GM23248 (cell line): Measurements from ENCODE around the gene CSTF2T. TPM values are rescaled to one million over a fixed set of nuclear protein-coding genes. Genes with fewer than 3 reads are reported as not detected.
A peak's percentile ranks its signal among the peaks of the same experiment; 100 is the strongest.

Experiments
- DNase-seq: peaks from one replicate; pipeline ENCODE4 v3.0.0-alpha.2; 2015
- H2AFZ ChIP-seq: fragments of 200-600 bp; sonication (generic); 2 replicates; pipeline ENCODE4 v1.6.1; 2016; ENCODE audit warnings: antibody characterized with exemption
- H3F3A ChIP-seq: fragments of 200-600 bp; sonication (generic); 2 replicates; pipeline ENCODE4 v1.6.1; 2016; ENCODE audit warnings: mild to moderate bottlenecking, antibody characterized with exemption, mixed run types; ENCODE audit not compliant: insufficient read depth
- H3K27ac ChIP-seq: fragments of 200-600 bp; sonication (generic); 2 replicates; pipeline ENCODE4 v1.5.1; 2016; ENCODE audit warnings: mild to moderate bottlenecking
- H3K27me3 ChIP-seq: fragments of 200-600 bp; sonication (generic); replicated peaks from 2 replicates; pipeline ENCODE4 v1.6.1; 2016; ENCODE audit warnings: mild to moderate bottlenecking; ENCODE audit not compliant: insufficient read depth
- H3K36me3 ChIP-seq: fragments of 200-600 bp; sonication (generic); 2 replicates; pipeline ENCODE4 v1.6.1; 2016; ENCODE audit warnings: low read depth, mild to moderate bottlenecking
- H3K4me1 ChIP-seq: fragments of 200-600 bp; sonication (generic); 2 replicates; pipeline ENCODE4 v1.6.1; 2016; ENCODE audit warnings: mild to moderate bottlenecking; ENCODE audit not compliant: insufficient read depth
- H3K4me2 ChIP-seq: fragments of 200-600 bp; sonication (generic); one replicate; pipeline ENCODE4 v1.6.1; 2016; ENCODE audit warnings: mild to moderate bottlenecking; ENCODE audit not compliant: unreplicated experiment
- H3K4me3 ChIP-seq: fragments of 200-600 bp; sonication (generic); 2 replicates; pipeline ENCODE4 v1.5.1; 2016; ENCODE audit warnings: mild to moderate bottlenecking
- H3K79me2 ChIP-seq: fragments of 200-600 bp; sonication (generic); 2 replicates; pipeline ENCODE4 v1.6.1; 2016; ENCODE audit warnings: mild to moderate bottlenecking; ENCODE audit not compliant: insufficient read depth
- H3K9ac ChIP-seq: fragments of 200-600 bp; sonication (generic); 2 replicates; pipeline ENCODE4 v1.6.1; 2016; ENCODE audit warnings: mild to moderate bottlenecking
- H3K9me2 ChIP-seq: fragments of 200-600 bp; sonication (generic); 2 replicates; pipeline ENCODE4 v1.6.1; 2016; ENCODE audit warnings: mixed run types, mild to moderate bottlenecking, moderate library complexity; ENCODE audit not compliant: insufficient read depth
- H3K9me3 ChIP-seq: fragments of 200-600 bp; sonication (generic); one replicate; pipeline ENCODE4 v1.6.1; 2017; ENCODE audit warnings: low read depth
- H4K20me1 ChIP-seq: fragments of 200-600 bp; sonication (generic); 2 replicates; pipeline ENCODE4 v1.6.0; 2016; ENCODE audit not compliant: insufficient read depth
- EZH2 ChIP-seq: fragments of 200-600 bp; sonication (generic); IDR thresholded peaks from 2 replicates; pipeline ENCODE4 v1.6.1; 2018; ENCODE audit warnings: antibody characterized with exemption, mild to moderate bottlenecking; ENCODE audit not compliant: insufficient read depth, poor library complexity, severe bottlenecking
- EZH2phosphoT487 ChIP-seq: fragments of 200-600 bp; sonication (generic); IDR thresholded peaks from 2 replicates; pipeline ENCODE4 v1.6.1; 2018; ENCODE audit warnings: antibody characterized with exemption, moderate library complexity, mild to moderate bottlenecking, low read depth; ENCODE audit not compliant: insufficient read depth
- whole genome bisulfite sequencing, 2 experiments: methylation state at CpG; one replicate each; pipeline ENCODE4 v1.1.6; 2015 to 2017; ENCODE audit warnings: low lambda C conversion rate in 2 of 2, low coverage in 1 of 2; ENCODE audit errors: missing lambda C conversion rate in 2 of 2; 5-methylcytosine and 5-hydroxymethylcytosine counted together
- in situ Hi-C: fragments of 300-500 bp; cut with MboI; formaldehyde crosslinking; loops from 2 replicates; pipeline ENCODE4 v1.15.0; 2020
- polyA plus RNA-seq: library from polyadenylated mRNA; unstranded; fragments of >200 nt; fragmentation: Nextera tagmentation; extraction: Ambion mirVana; gene quantifications from 2 replicates; pipeline ENCODE4 v1.2.1, GENCODE V29; 2016
- total RNA-seq: library from RNA; depleted of rRNA; stranded (reverse); fragments of >200 nt; shearing (Covaris generic); gene quantifications from 2 replicates; pipeline ENCODE4 v1.2.3, GENCODE V29; 2014

Gene CSTF2T
- total and polyA plus RNA-seq, 2 experiments from 2014 or later = 7.9 to 16.9 TPM

DNA sequence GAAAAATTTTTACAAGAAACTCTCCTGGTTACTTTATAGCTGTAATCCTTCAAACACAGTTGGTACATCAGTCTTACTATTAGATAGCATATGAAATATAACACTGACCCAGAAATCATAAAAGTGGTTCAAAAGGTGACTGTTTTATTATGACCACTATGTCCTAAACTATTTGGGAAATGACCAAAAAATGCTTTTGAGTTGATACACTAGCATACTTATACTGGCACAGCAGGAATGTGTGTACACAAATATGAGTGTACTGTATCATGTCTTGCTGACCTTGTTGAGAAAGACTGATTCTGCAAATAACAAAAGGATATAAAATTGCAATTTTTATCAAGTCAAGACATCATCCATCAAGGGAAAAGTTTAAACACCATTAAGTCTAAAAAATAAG is 24.3 kb downstream of the CSTF2T start:
- H3K27me3 ChIP-seq = no peaks in the 10 kb centered on the region
- H3K4me2 ChIP-seq = no peak overlapping the region
- H3K9me2 ChIP-seq = no peaks in the 10 kb centered on the region
- H3K9ac ChIP-seq = no peak overlapping the region
- no peaks in the 10 kb centered on the region for H4K20me1 ChIP-seq
- H3K27ac ChIP-seq = no peak overlapping the region
- no peak overlapping the region for H3K4me3 ChIP-seq
- no peaks in the 10 kb centered on the region for H3K9me3 ChIP-seq
- peak; percentile 30 for DNase-seq
- H2AFZ ChIP-seq = no peak overlapping the region
- no peaks in the 10 kb centered on the region for H3K36me3 ChIP-seq
- in situ Hi-C loops = no loop called here
- no peaks in the 10 kb centered on the region for H3F3A ChIP-seq
- peaks cover 6% of the 10 kb centered on the region; the same call in 1 of the 2 replicates for H3K4me1 ChIP-seq
- TF ChIP-seq EZH2phosphoT487 = no peak
- H3K79me2 ChIP-seq = no peaks in the 10 kb centered on the region

DNA sequence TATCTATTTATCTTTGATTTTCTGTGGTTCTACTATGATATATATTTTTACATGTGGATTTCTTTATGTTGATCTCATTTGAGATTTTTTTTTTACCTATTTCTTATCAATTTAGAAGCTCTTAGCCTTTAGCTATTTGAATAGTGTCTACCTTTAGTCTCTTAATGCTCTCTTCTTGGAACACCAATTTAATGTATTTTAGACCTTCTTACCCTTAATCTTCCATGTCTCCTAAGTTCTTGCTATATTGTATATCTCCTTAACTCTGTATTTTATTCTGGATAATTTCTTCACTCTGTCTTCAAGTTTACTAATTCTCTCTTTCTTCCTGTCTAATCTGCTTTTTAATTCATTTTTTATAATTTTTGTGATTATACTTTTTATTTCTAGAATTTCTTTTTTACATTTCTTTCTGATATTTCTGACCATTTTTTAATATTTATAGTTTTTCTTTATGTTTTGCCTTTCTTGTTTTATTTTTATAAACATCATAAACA is 27.3 kb downstream of the CSTF2T start:
- no peak overlapping the region for H3K9ac ChIP-seq
- H4K20me1 ChIP-seq = no peaks in the 10 kb centered on the region
- H3K4me1 ChIP-seq = peaks cover 19% of the 10 kb centered on the region
- H3K27ac ChIP-seq = no peak overlapping the region
- no peak overlapping the region for H3K4me2 ChIP-seq
- no peak overlapping the region for H3K4me3 ChIP-seq
- no peak overlapping the region for H2AFZ ChIP-seq
- no peaks in the 10 kb centered on the region for H3F3A ChIP-seq
- in situ Hi-C loops = no loop called here
- no peak for TF ChIP-seq EZH2phosphoT487
- TF ChIP-seq EZH2 = no peak
- H3K79me2 ChIP-seq = no peaks in the 10 kb centered on the region
- no peaks in the 10 kb centered on the region for H3K9me2 ChIP-seq
- no peaks in the 10 kb centered on the region for H3K27me3 ChIP-seq
- no peaks in the 10 kb centered on the region for H3K36me3 ChIP-seq
- H3K9me3 ChIP-seq = no peaks in the 10 kb centered on the region
- no peak for DNase-seq

DNA sequence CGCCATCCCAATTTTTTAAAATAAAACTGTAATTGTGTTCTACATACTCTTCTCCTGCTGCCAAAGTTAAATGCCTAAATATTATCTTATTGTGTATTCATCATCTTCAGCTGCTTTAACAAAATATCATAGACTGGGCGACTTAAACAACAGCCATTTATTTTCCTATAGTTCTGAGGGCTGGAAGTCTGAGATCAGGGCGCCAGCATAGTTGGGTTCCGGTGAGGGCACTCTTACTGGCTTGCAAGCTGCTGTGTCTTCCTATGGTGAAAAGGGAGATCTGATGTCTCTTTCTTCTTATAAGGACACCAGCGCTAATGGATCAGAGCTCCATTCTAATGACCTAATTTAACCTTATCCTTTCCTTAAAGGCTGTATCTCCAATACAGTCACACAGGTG is 30.4 kb downstream of the CSTF2T start:
- H3K79me2 ChIP-seq = no peaks in the 10 kb centered on the region
- no peaks in the 10 kb centered on the region for H3F3A ChIP-seq
- in situ Hi-C loops = no loop called here
- no peak overlapping the region for H3K27ac ChIP-seq
- H3K4me2 ChIP-seq = no peak overlapping the region
- no peaks in the 10 kb centered on the region for H3K9me2 ChIP-seq
- H2AFZ ChIP-seq = no peak overlapping the region
- H3K36me3 ChIP-seq = no peaks in the 10 kb centered on the region
- no peaks in the 10 kb centered on the region for H3K9me3 ChIP-seq
- no peak overlapping the region for H3K9ac ChIP-seq
- WGBS, 2 experiments = 97% methylated on average over 5 of the region's 5 CpGs
- TF ChIP-seq EZH2phosphoT487 (no peak), EZH2 (no peak)
- H3K4me3 ChIP-seq = no peak overlapping the region
- H4K20me1 ChIP-seq = no peaks in the 10 kb centered on the region
- peaks cover 13% of the 10 kb centered on the region for H3K4me1 ChIP-seq
- DNase-seq = no peak
- no peaks in the 10 kb centered on the region for H3K27me3 ChIP-seq

DNA sequence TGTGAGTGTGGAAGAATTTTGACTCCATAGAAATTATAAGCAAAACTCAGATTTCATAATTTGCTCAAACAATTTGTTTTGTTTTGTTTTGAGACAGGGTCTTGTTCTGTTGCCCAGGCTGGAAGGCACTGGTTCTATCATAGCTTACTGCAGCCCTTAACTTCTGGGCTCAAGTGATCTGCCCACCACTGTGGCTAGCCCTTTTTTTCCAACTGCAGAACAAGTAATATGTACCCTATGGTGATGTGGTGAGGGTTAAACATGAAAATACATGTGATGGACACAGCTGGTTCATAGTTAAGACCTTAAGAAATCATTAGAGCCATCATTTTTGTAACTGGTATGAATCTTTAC is 31.1 kb downstream of the CSTF2T start:
- in situ Hi-C loops = no loop called here
- Histone ChIP-seq H3K4me2 (peak overlapping the region; percentile 37), H3K9me2 (no peaks in the 10 kb centered on the region), H4K20me1 (no peaks in the 10 kb centered on the region), H3F3A (no peaks in the 10 kb centered on the region), H2AFZ (no peak overlapping the region), H3K4me3 (no peak overlapping the region), H3K4me1 (peaks cover 13% of the 10 kb centered on the region), H3K27ac (no peak overlapping the region), H3K27me3 (no peaks in the 10 kb centered on the region), H3K9me3 (no peaks in the 10 kb centered on the region), H3K79me2 (no peaks in the 10 kb centered on the region), H3K9ac (no peak overlapping the region), H3K36me3 (no peaks in the 10 kb centered on the region)
- TF ChIP-seq EZH2phosphoT487 (no peak), EZH2 (no peak)
- DNase-seq = no peak

DNA sequence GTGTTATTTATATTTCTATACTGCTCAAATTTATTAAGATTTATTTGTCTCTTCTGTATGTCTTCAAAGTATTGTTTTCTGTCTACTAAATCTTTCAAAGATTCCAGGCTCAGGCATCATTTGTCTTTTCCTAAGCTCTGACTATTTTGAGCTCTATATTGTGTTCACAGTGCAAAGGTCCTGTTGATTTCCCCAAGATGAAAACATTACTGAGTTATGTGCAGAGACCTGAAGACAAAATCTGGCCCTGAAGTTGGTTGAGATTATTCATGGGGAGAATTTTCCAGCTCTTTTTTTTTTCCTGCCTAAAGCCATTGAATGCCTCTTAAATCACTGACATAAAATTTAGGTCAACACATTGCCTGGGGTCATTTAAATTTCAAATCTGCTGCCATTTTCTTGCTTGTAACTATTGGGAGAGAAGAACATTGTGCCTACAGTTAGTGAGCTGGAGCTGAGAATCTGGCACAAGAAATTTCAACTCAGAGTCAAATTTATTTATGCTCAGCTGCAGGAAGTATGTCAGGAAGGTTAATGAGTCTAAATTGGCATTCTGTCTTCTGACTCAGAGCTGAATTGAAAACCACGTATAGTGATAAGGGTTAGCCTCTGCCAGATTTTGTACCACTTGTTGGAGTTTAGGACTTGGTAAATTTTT is 31.6 kb downstream of the CSTF2T start:
- no peaks in the 10 kb centered on the region for H4K20me1 ChIP-seq
- H3K4me3 ChIP-seq = no peak overlapping the region
- H3K27me3 ChIP-seq = no peaks in the 10 kb centered on the region
- H2AFZ ChIP-seq = no peak overlapping the region
- peak; percentile 44 for DNase-seq
- TF ChIP-seq EZH2phosphoT487 (no peak), EZH2 (no peak)
- no peak overlapping the region for H3K27ac ChIP-seq
- in situ Hi-C loops = no loop called here
- H3K9ac ChIP-seq = no peak overlapping the region
- no peaks in the 10 kb centered on the region for H3K9me3 ChIP-seq
- H3K79me2 ChIP-seq = no peaks in the 10 kb centered on the region
- WGBS, 2 experiments = 0% methylated on average over 1 of the region's 1 CpG
- no peaks in the 10 kb centered on the region for H3K9me2 ChIP-seq
- peak overlapping the region; percentile 37 for H3K4me2 ChIP-seq
- H3K36me3 ChIP-seq = no peaks in the 10 kb centered on the region
- H3F3A ChIP-seq = no peaks in the 10 kb centered on the region
- peaks cover 13% of the 10 kb centered on the region for H3K4me1 ChIP-seq
